BLaER1 (cell line): Measurements from ENCODE around the gene MSI2.

Experiments used
- H3K27ac ChIP-seq: shearing (Covaris generic); formaldehyde crosslinking; 2 replicates; pipeline ENCODE4 v1.8.1; 2022
- H3K27me3 ChIP-seq: shearing (Covaris generic); formaldehyde crosslinking; 2 replicates; pipeline ENCODE4 v1.8.1; 2022
- H3K36me3 ChIP-seq: shearing (Covaris generic); formaldehyde crosslinking; 2 replicates; pipeline ENCODE4 v1.8.1; 2022
- H3K4me1 ChIP-seq: shearing (Covaris generic); formaldehyde crosslinking; 2 replicates; pipeline ENCODE4 v1.8.1; 2022
- H3K4me2 ChIP-seq: shearing (Covaris generic); formaldehyde crosslinking; 2 replicates; pipeline ENCODE4 v1.8.1; 2022
- H3K4me3 ChIP-seq: shearing (Covaris generic); formaldehyde crosslinking; 2 replicates; pipeline ENCODE4 v1.8.1; 2022
- H3K9ac ChIP-seq: shearing (Covaris generic); formaldehyde crosslinking; 2 replicates; pipeline ENCODE4 v1.8.1; 2022
- H3K9me3 ChIP-seq: shearing (Covaris generic); formaldehyde crosslinking; 2 replicates; pipeline ENCODE4 v1.8.1; 2022
- H4K20me1 ChIP-seq: shearing (Covaris generic); formaldehyde crosslinking; 2 replicates; pipeline ENCODE4 v1.8.1; 2022
- Cebpa-rat ChIP-seq: shearing (Covaris generic); IDR thresholded peaks from 2 replicates; pipeline ENCODE4 v1.8.1; 2022

MSI2 gene

DNA sequence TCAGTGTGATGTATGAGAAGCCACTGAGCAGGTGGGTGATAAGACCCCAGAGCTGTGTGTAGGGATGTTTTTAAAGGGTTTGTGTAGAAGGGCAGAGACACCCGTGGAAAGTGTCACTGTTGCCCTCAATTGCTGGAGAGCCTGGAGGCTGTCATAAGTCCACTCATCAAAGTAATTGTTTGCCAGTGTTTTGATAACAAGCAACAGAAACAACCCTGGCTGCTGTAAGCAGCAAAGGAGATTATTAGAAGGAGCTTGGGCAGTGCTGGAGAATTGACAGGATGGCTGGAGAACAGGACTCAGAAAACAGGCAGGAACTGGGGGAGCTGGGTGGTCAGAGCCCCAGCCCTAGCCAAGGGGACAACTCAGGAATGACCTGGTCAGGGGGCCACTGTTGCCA is 369.2 kb downstream of the MSI2 start:
- TF ChIP-seq Cebpa-rat: no peak
- Histone ChIP-seq H4K20me1 (peaks cover 95% of the 10 kb centered on the region), H3K9ac (no peak overlapping the region), H3K4me1 (peaks cover 68% of the 10 kb centered on the region), H3K27me3 (no peaks in the 10 kb centered on the region), H3K27ac (peak overlapping the region; percentile 56), H3K36me3 (peaks cover 99% of the 10 kb centered on the region), H3K4me2 (no peak overlapping the region), H3K4me3 (no peak overlapping the region), H3K9me3 (no peaks in the 10 kb centered on the region)

DNA sequence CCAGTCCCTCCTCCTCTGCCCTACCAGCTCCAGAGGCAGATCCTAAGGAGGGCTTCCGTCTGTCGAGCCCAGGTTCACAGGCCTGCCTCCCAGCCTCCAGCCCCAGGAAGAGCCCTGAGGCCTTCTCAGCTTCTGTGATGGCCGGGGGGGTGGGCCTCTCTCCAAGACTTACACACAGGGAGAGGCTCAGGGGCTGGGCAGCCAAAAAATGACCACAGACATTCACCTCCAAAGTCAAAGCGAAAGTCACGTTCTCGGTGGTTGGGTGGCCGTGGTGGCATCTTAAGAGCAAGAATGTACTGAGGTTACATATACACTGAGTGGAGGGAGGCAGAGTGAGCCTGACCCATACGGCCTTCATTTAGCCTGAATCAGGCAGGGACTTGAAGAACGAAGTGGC is 369.6 kb downstream of the MSI2 start:
- TF ChIP-seq Cebpa-rat: no peak
- Histone ChIP-seq H3K9ac (no peak overlapping the region), H3K4me1 (peaks cover 63% of the 10 kb centered on the region), H4K20me1 (peaks cover 95% of the 10 kb centered on the region), H3K27ac (peak overlapping the region; percentile 56), H3K4me2 (no peak overlapping the region), H3K4me3 (no peak overlapping the region), H3K27me3 (no peaks in the 10 kb centered on the region), H3K9me3 (no peaks in the 10 kb centered on the region), H3K36me3 (peaks cover 99% of the 10 kb centered on the region)

DNA sequence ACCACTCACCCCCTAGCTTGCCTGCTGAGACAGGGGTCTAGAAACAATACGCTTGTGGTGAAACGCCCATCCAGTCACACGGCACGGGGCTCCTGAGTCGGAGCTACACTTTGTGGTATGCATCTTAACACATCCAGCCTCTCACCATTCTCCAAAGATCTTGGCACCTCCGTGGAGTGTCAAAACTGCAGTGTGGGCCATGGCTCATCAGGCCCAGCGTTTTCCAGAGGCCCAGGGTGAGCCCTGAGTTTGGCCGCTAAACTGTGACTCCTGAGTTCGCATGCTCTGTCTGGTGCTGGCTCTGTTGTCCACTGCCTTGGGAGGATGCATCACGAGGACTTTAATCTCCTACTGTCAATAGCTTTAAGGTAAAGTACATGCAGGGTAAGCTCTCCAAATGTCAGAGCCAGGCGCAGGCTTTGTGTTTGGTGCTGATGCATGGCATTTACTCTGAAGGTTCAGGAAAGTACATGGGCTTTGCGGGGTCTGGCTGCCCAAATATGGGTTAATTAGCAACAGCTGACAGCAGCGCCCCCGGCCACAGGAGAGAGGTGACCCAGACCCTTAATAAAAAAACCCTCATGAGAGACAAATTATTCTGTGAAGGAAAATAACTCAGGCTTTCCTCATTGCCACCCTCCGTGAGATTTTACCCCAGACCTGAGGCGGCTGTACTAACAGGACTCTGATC is 370.3 kb downstream of the MSI2 start:
- Histone ChIP-seq H3K36me3 (peaks cover 100% of the 10 kb centered on the region), H3K27me3 (no peaks in the 10 kb centered on the region), H3K4me2 (peak overlapping the region; percentile 60; the same call in 1 of the 2 replicates), H3K4me3 (no peak overlapping the region), H3K9me3 (no peaks in the 10 kb centered on the region), H3K4me1 (peaks cover 63% of the 10 kb centered on the region), H3K9ac (0 out of 2 replicates have a peak overlapping the region, but pooled peaks have one; percentile 21), H3K27ac (peak overlapping the region; percentile 56; the same call in 1 of the 2 replicates), H4K20me1 (peaks cover 95% of the 10 kb centered on the region)
- no peak for TF ChIP-seq Cebpa-rat

DNA sequence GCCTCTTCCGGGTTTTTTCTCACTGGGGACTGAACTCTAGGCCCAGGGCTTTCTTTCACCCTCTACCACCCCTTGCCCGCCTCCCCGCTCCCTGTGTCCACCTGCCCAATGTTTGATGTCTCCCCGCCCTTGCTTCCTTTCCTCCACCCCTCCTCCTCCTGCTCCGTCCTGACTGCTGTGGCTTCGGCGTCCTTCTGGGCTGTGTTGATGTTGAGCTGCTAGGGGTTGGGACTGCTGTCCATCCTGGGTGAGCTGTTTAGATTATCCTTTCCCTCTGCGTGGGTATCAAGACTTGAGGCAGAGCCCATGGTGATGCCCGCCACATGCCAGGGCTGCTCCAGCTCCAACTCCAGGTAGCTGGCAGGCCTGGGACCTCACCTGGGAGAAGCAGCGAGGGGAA is 371.3 kb downstream of the MSI2 start:
- H3K4me2 ChIP-seq: peak overlapping the region; percentile 60

DNA sequence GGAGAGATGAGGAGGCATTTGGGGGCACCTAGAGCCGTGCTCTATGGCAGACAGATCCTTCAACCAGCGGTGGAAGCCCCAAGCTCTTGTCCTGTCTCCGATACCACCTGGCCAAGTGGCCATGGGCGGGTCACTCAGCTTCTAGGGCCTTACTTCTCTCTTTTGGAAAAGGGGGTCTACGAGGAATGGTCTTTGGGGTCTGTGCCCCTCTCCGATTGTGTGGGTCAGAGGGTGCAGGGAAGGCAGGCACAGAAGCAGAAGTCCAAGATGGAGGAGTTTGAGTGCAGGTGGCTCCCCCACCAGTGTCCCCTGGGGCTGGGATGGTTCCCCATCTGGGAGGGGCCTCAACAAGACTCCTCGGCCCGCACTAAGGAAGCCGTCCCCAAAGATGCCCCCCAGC is 372.1 kb downstream of the MSI2 start:
- Histone ChIP-seq H3K27ac (peak overlapping the region; percentile 69), H3K4me1 (peaks cover 63% of the 10 kb centered on the region), H3K9ac (no peak overlapping the region), H3K36me3 (peaks cover 100% of the 10 kb centered on the region), H4K20me1 (peaks cover 89% of the 10 kb centered on the region), H3K4me3 (no peak overlapping the region; the same call in 1 of the 2 replicates), H3K27me3 (no peaks in the 10 kb centered on the region), H3K4me2 (peak overlapping the region; percentile 60), H3K9me3 (0 out of 2 replicates have a peak, but pooled peaks cover 3% of the 10 kb centered on the region)
- no peak for TF ChIP-seq Cebpa-rat

More for the DNA sequence above, 371.3 kb downstream of the MSI2 start:
- peaks cover 91% of the 10 kb centered on the region for H4K20me1 ChIP-seq
- no peak overlapping the region for H3K4me3 ChIP-seq
- no peaks in the 10 kb centered on the region for H3K27me3 ChIP-seq
- no peaks in the 10 kb centered on the region for H3K9me3 ChIP-seq
- 0 out of 2 replicates have a peak overlapping the region, but pooled peaks have one; percentile 21 for H3K9ac ChIP-seq
- H3K4me1 ChIP-seq: peaks cover 63% of the 10 kb centered on the region
- no peak for TF ChIP-seq Cebpa-rat
- peak overlapping the region; percentile 69 for H3K27ac ChIP-seq
- H3K36me3 ChIP-seq: peaks cover 100% of the 10 kb centered on the region

DNA sequence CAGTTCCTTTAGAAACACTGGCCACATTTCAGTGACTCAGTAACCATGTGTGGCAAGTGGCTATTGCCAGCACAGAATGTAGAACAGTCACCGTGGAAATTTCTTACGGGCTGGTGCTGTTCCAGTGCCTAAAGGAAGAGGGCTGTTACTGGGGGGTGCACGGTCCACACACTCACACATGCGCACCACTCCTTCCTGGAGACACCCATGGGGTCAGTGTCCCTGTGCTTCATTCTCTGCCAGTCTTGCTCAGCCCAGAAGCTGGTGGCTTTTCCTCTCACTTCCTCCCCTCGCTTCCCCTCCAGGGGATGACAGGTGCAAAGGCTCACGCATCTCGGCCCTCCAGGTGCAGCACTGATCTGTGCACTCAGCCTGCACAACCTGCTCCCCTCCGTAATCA is 373.1 kb downstream of the MSI2 start:
- Histone ChIP-seq H3K4me2 (peak overlapping the region; percentile 60; the same call in 1 of the 2 replicates), H3K4me1 (peaks cover 53% of the 10 kb centered on the region), H3K4me3 (no peak overlapping the region)

DNA sequence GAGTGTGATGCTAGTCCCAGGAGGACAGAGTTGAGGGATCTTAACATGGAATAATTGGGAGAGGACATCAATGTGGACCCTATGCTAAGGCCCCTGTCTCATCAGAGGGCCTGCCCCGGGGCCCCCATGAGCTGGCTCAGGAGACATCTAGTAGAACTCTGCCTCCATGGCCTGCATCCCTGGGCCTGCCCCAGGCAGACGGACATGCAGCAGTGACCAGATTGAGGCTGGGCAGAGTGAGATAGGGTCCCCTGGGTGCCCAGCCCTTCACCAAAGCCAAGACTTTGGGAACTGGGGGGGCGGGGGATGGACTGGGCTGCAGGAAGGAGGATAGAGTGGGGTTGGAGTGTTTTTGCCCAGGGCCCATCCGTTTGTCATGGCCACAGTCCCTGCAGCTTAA is 373.6 kb downstream of the MSI2 start:
- no peak overlapping the region for H3K4me2 ChIP-seq
- no peak for TF ChIP-seq Cebpa-rat
- no peak overlapping the region for H3K9ac ChIP-seq
- H3K9me3 ChIP-seq: 0 out of 2 replicates have a peak, but pooled peaks cover 3% of the 10 kb centered on the region
- peaks cover 77% of the 10 kb centered on the region for H4K20me1 ChIP-seq
- no peaks in the 10 kb centered on the region for H3K27me3 ChIP-seq
- no peak overlapping the region for H3K4me3 ChIP-seq
- H3K4me1 ChIP-seq: peaks cover 48% of the 10 kb centered on the region
- H3K36me3 ChIP-seq: peaks cover 100% of the 10 kb centered on the region
- H3K27ac ChIP-seq: peak overlapping the region; percentile 69

More for the DNA sequence above, 373.1 kb downstream of the MSI2 start:
- peak overlapping the region; percentile 69 for H3K27ac ChIP-seq
- no peaks in the 10 kb centered on the region for H3K27me3 ChIP-seq
- H3K9me3 ChIP-seq: 0 out of 2 replicates have a peak, but pooled peaks cover 3% of the 10 kb centered on the region
- H3K36me3 ChIP-seq: peaks cover 100% of the 10 kb centered on the region
- no peak for TF ChIP-seq Cebpa-rat
- no peak overlapping the region for H3K9ac ChIP-seq
- peaks cover 79% of the 10 kb centered on the region for H4K20me1 ChIP-seq

DNA sequence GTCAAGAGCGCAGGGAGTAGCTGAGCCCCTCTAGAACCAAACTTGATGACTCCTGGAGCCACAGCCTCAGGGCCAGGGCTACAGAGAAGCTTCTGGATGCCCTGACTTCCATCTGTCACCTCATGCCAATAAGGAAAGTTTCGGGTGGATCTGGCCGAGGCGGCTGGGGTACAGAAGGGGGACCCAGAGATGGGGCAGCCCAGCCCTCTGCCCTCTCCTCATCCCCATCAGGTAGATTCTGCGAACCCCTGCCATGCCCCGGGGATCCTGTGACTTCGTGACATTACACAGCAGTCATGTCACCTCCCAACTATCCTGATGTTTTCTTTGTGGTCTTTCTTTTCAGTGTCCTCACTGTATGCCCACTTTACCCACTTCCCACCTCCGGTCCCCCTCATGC is 374.4 kb downstream of the MSI2 start:
- no peak for TF ChIP-seq Cebpa-rat
- H3K4me3 ChIP-seq: no peak overlapping the region
- H3K36me3 ChIP-seq: peaks cover 100% of the 10 kb centered on the region
- H3K9me3 ChIP-seq: 0 out of 2 replicates have a peak, but pooled peaks cover 3% of the 10 kb centered on the region
- H3K4me2 ChIP-seq: no peak overlapping the region
- peaks cover 77% of the 10 kb centered on the region for H4K20me1 ChIP-seq
- no peaks in the 10 kb centered on the region for H3K27me3 ChIP-seq
- H3K27ac ChIP-seq: no peak overlapping the region
- H3K9ac ChIP-seq: no peak overlapping the region
- peaks cover 46% of the 10 kb centered on the region for H3K4me1 ChIP-seq

DNA sequence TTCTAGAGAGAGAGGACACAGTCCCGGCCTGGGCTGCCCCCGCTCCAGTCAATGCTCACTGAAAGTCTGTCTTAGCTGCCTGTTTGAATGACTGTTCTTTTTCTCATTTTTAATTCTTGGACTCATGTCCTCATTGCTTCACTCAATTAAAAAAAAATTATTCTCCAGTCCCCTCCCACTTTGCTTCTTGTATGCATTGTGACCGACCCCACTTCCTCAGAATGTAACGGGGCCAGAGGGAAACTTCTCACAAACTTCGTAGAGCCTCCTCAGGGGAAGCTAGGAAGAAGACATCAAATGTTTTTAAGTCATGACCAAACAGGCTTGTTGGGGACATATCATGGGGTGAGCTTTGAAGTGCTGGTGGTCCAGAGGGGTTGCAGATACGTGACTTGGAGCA is 375.5 kb downstream of the MSI2 start:
- no peak overlapping the region for H3K4me2 ChIP-seq
- no peak overlapping the region for H3K9ac ChIP-seq
- H3K4me1 ChIP-seq: peaks cover 47% of the 10 kb centered on the region
- H3K36me3 ChIP-seq: peaks cover 100% of the 10 kb centered on the region
- H3K4me3 ChIP-seq: no peak overlapping the region
- 0 out of 2 replicates have a peak, but pooled peaks cover 3% of the 10 kb centered on the region for H3K9me3 ChIP-seq
- H3K27me3 ChIP-seq: no peaks in the 10 kb centered on the region
- no peak overlapping the region for H3K27ac ChIP-seq
- TF ChIP-seq Cebpa-rat: no peak
- peaks cover 77% of the 10 kb centered on the region for H4K20me1 ChIP-seq

DNA sequence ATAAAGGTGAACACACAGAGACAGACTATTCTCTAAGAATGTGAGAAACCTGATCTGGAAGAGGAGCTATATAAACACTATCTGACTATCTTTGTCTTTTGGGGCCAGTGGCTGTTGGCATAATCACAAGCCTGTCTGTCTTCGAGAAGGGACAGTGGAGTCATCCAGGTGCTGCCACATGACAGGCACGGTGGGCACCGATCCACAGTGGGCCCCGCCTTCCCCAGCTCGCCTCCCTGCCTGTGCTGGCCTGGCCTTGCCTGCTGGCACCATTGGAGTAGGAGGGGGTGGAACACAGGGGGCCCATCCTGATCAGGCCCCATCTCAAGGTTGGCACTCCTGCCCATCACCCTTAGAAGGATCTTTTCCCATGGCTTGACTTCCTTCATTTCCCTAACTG is 376.0 kb downstream of the MSI2 start:
- H3K4me1 ChIP-seq: peaks cover 44% of the 10 kb centered on the region
- H3K27ac ChIP-seq: no peak overlapping the region
- peaks cover 77% of the 10 kb centered on the region for H4K20me1 ChIP-seq
- H3K4me3 ChIP-seq: no peak overlapping the region
- H3K4me2 ChIP-seq: no peak overlapping the region
- no peak for TF ChIP-seq Cebpa-rat
- H3K27me3 ChIP-seq: no peaks in the 10 kb centered on the region
- peaks cover 100% of the 10 kb centered on the region for H3K36me3 ChIP-seq
- no peak overlapping the region for H3K9ac ChIP-seq
- H3K9me3 ChIP-seq: 0 out of 2 replicates have a peak, but pooled peaks cover 3% of the 10 kb centered on the region
